DOHH2 (cell line): ENCODE data around the gene ISM2.

Experiments used
- H3F3A ChIP-seq: fragments of 200-600 bp; sonication (generic), shearing (Covaris generic); 2 replicates; pipeline ENCODE4 v1.6.0; 2016; ENCODE audit warnings: antibody characterized with exemption, mild to moderate bottlenecking; ENCODE audit not compliant: control insufficient read depth, insufficient read depth
- H3K27ac ChIP-seq: fragments of 200-600 bp; sonication (generic); 2 replicates; pipeline ENCODE4 v1.5.1; 2014; ENCODE audit warnings: low read depth, mild to moderate bottlenecking, low read length, moderate library complexity
- H3K27me3 ChIP-seq: fragments of 200-600 bp; sonication (generic); 2 replicates; pipeline ENCODE4 v1.6.1; 2014; ENCODE audit warnings: mild to moderate bottlenecking, low read length, mixed read lengths; ENCODE audit not compliant: control insufficient read depth
- H3K36me3 ChIP-seq: fragments of 200-600 bp; sonication (generic); 2 replicates; pipeline ENCODE4 v1.6.1; 2014; ENCODE audit warnings: mild to moderate bottlenecking, low read length, moderate library complexity, mixed read lengths; ENCODE audit not compliant: control insufficient read depth
- H3K4me1 ChIP-seq: fragments of 200-600 bp; sonication (generic); 2 replicates; pipeline ENCODE4 v1.6.1; 2014; ENCODE audit warnings: mild to moderate bottlenecking, low read length, mixed read lengths; ENCODE audit not compliant: control insufficient read depth
- H3K4me2 ChIP-seq: fragments of 200-600 bp; sonication (generic); 2 replicates; pipeline ENCODE4 v1.6.0; 2014; ENCODE audit warnings: mild to moderate bottlenecking, low read length, moderate library complexity
- H3K4me3 ChIP-seq: fragments of 200-600 bp; sonication (generic); 2 replicates; pipeline ENCODE4 v1.5.1; 2014; ENCODE audit warnings: mild to moderate bottlenecking, low read length, mixed read lengths
- H3K79me2 ChIP-seq: fragments of 200-600 bp; sonication (generic); 2 replicates; pipeline ENCODE4 v1.6.1; 2014; ENCODE audit warnings: mild to moderate bottlenecking, low read length, mixed read lengths; ENCODE audit not compliant: control insufficient read depth
- H3K9me2 ChIP-seq: fragments of 200-600 bp; sonication (generic); replicated peaks from 2 replicates; pipeline ENCODE4 v1.6.1; 2014; ENCODE audit warnings: mild to moderate bottlenecking, low read length, mixed read lengths; ENCODE audit not compliant: control insufficient read depth
- H3K9me3 ChIP-seq: fragments of 200-600 bp; sonication (generic); 2 replicates; pipeline ENCODE4 v1.6.1; 2014; ENCODE audit warnings: antibody characterized with exemption, low read length, mixed read lengths; ENCODE audit not compliant: control insufficient read depth, insufficient read depth
- H4K20me1 ChIP-seq: fragments of 200-600 bp; sonication (generic); 2 replicates; pipeline ENCODE4 v1.6.0; 2014; ENCODE audit warnings: low read depth, mild to moderate bottlenecking, antibody characterized with exemption, low read length, moderate library complexity; ENCODE audit not compliant: control insufficient read depth, insufficient read depth
- EZH2phosphoT487 ChIP-seq: fragments of 200-600 bp; sonication (generic); IDR thresholded peaks from 2 replicates; pipeline ENCODE4 v1.6.1; 2017; ENCODE audit warnings: borderline replicate concordance, mild to moderate bottlenecking, antibody characterized with exemption, low read length, moderate library complexity, mixed read lengths
- TF ChIP-seq, protein P1 (sequence below): fragments of 200-600 bp; sonication (generic); IDR thresholded peaks from one replicate; pipeline ENCODE4 v1.5.1; 2014; ENCODE audit warnings: antibody characterized with exemption, mild to moderate bottlenecking, low read depth, low read length; ENCODE audit not compliant: poor library complexity, severe bottlenecking

The ISM2 gene

DNA sequence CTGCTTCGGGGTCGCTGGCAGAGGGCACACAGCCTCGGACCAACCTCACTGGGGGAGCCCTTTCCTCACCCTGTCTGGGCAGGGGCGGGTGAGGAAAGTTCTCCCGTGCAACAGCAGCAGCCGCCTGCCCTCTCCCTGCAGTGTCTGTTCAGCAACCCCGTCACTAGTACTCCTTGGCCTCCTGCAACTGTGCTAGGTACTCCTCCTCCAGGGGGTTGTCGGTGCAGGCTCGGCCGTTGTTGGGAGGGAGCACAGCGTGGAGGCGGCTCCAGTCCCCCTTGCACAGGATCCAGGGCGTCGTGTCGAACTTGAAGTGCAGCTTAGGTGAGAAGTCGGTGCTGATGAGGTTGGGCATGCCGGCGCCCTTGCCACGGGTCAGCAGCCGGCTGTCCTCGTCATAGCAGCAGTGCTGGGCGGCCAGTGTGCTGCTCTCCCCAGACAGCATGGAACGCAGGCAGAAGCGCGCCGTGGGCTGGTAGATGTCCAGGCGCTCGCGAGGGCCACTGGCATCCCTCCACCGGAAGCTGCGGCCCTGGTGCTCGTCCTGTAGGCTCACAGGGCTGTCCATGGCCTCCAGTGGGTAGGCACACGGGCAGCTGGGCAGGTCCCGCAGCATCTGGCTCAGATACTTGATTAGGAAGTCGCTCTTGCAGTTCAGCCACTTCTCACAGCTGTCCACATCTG, 23.0 kb downstream of the ISM2 start:
- peaks cover 3% of the 10 kb centered on the region; the same call in 1 of the 2 replicates for H3K27me3 ChIP-seq
- no peaks in the 10 kb centered on the region for H3K36me3 ChIP-seq
- no peaks in the 10 kb centered on the region for H3K79me2 ChIP-seq
- no peaks in the 10 kb centered on the region for H4K20me1 ChIP-seq
- H3K4me3 ChIP-seq, result no peak overlapping the region
- no peaks in the 10 kb centered on the region for H3K9me3 ChIP-seq
- H3K27ac ChIP-seq, result no peak overlapping the region
- H3K4me1 ChIP-seq, result no peaks in the 10 kb centered on the region
- no peaks in the 10 kb centered on the region for H3K9me2 ChIP-seq
- TF ChIP-seq, protein P1, sequence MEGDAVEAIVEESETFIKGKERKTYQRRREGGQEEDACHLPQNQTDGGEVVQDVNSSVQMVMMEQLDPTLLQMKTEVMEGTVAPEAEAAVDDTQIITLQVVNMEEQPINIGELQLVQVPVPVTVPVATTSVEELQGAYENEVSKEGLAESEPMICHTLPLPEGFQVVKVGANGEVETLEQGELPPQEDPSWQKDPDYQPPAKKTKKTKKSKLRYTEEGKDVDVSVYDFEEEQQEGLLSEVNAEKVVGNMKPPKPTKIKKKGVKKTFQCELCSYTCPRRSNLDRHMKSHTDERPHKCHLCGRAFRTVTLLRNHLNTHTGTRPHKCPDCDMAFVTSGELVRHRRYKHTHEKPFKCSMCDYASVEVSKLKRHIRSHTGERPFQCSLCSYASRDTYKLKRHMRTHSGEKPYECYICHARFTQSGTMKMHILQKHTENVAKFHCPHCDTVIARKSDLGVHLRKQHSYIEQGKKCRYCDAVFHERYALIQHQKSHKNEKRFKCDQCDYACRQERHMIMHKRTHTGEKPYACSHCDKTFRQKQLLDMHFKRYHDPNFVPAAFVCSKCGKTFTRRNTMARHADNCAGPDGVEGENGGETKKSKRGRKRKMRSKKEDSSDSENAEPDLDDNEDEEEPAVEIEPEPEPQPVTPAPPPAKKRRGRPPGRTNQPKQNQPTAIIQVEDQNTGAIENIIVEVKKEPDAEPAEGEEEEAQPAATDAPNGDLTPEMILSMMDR, result no peak
- H3F3A ChIP-seq, result peaks cover 4% of the 10 kb centered on the region; the same call in 1 of the 2 replicates
- H3K4me2 ChIP-seq, result no peak overlapping the region

GRCh38 chr14:77474479-77475177, 24.0 kb downstream of the ISM2 start:
- H3K4me3 ChIP-seq, result no peak overlapping the region
- no peak overlapping the region for H3K27ac ChIP-seq
- H3K4me1 ChIP-seq, result no peaks in the 10 kb centered on the region
- H3K4me2 ChIP-seq, result no peak overlapping the region
- H3F3A ChIP-seq, result peaks cover 12% of the 10 kb centered on the region
- H3K9me2 ChIP-seq, result no peaks in the 10 kb centered on the region
- H3K9me3 ChIP-seq, result no peaks in the 10 kb centered on the region
- H3K36me3 ChIP-seq, result peaks cover 2% of the 10 kb centered on the region
- H3K27me3 ChIP-seq, result peaks cover 3% of the 10 kb centered on the region; the same call in 1 of the 2 replicates
- H3K79me2 ChIP-seq, result no peaks in the 10 kb centered on the region
- TF ChIP-seq, protein P1, result no peak
- TF ChIP-seq EZH2phosphoT487, result no peak
- no peaks in the 10 kb centered on the region for H4K20me1 ChIP-seq

DNA sequence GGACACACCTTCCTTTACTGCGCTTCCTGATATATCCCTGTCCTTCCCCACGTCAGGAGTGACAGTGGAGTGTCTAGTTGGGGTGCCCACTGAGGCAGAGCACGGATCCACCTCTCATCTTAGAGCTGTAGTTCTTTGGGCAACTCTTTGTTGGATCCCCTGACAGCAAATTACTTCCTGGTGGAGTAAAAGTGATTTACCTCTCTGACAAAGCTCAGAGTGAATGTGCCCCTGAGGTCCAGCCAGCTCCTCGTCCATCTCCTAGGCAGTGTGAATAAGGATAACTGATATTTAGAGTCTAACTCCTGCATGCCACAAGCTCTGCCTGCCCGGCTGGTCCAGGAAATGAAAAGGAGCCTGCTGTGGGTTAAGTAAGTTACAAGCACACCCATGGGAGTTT, 24.7 kb downstream of the ISM2 start:
- Histone ChIP-seq H3K79me2 (no peaks in the 10 kb centered on the region), H3K4me2 (no peak overlapping the region), H3K27ac (no peak overlapping the region), H3K27me3 (peaks cover 3% of the 10 kb centered on the region; the same call in 1 of the 2 replicates), H3K36me3 (peaks cover 9% of the 10 kb centered on the region), H3F3A (peaks cover 17% of the 10 kb centered on the region), H4K20me1 (no peaks in the 10 kb centered on the region), H3K4me3 (no peak overlapping the region), H3K9me3 (no peaks in the 10 kb centered on the region), H3K9me2 (no peaks in the 10 kb centered on the region), H3K4me1 (no peaks in the 10 kb centered on the region)
- TF ChIP-seq, protein P1, result no peak
- no peak for TF ChIP-seq EZH2phosphoT487
